Upper lobe of left lung (tissue), 6 donors: ENCODE measurements around the gene SMG7. TPM values are rescaled to one million over a fixed set of nuclear protein-coding genes. Genes with fewer than 3 reads are reported as not detected.

Source experiments
- ATAC-seq, 2 donors: fragments of 200-7000 bp; cut with Tn5 transposase; one replicate each; pipeline ENCODE4 v1.9.1; 2022; ENCODE audit warnings: mild to moderate bottlenecking in 2 of 2, moderate library complexity in 2 of 2; ENCODE audit not compliant: low FRiP score in 2 of 2
- DNase-seq, 2 donors: peaks; one replicate each; pipeline ENCODE4 v3.0.0-alpha.2; 2019 to 2020
- H3K27ac ChIP-seq, 4 donors: fragments of 200-600 bp; sonication (generic); one replicate each; pipeline ENCODE4 v1.5.1; 2016 to 2019
- H3K27me3 ChIP-seq, 4 donors: fragments of 200-600 bp; sonication (generic); one replicate each; pipeline ENCODE4 v1.5.1; 2017 to 2019
- H3K36me3 ChIP-seq, 4 donors: fragments of 200-600 bp; sonication (generic); one replicate each; pipeline ENCODE4 v1.5.1; 2016 to 2019
- H3K4me1 ChIP-seq, 4 donors: fragments of 200-600 bp; sonication (generic); one replicate each; pipeline ENCODE4 v1.5.1; 2018 to 2019
- H3K4me3 ChIP-seq, 4 donors: fragments of 200-600 bp; sonication (generic); one replicate each; pipeline ENCODE4 v1.5.1; 2017 to 2019; ENCODE audit warnings: mild to moderate bottlenecking in 2 of 4, moderate library complexity in 1 of 4
- H3K9me3 ChIP-seq, 4 donors: fragments of 200-600 bp; sonication (generic); one replicate each; pipeline ENCODE4 v1.5.1; 2018 to 2019
- CTCF ChIP-seq, 6 experiments: fragments of 450-650 bp in 4 of 6; fragments of 200-600 bp in 2 of 6; sonication (generic) in 2 of 6; IDR thresholded peaks; one replicate each; pipeline ENCODE4 v1.5.1; 2016 to 2019; ENCODE audit warnings: antibody characterized with exemption in 6 of 6
- EP300 ChIP-seq, 4 donors: sonication (generic); formaldehyde crosslinking; IDR thresholded peaks; one replicate each; pipeline ENCODE4 v1.5.1; 2017; ENCODE audit warnings: antibody characterized with exemption in 4 of 4, control low read depth in 2 of 4
- POLR2A ChIP-seq, 4 donors: fragments of 450-650 bp; IDR thresholded peaks; one replicate each; pipeline ENCODE4 v1.5.1; 2016 to 2017; ENCODE audit warnings: antibody characterized with exemption in 4 of 4, mild to moderate bottlenecking in 2 of 4
- POLR2AphosphoS5 ChIP-seq, 2 donors: sonication (generic); formaldehyde crosslinking; IDR thresholded peaks; one replicate each; pipeline ENCODE4 v1.5.1; 2017; ENCODE audit warnings: antibody characterized with exemption in 2 of 2
- WGBS, 2 donors: methylation state at CpG; one replicate each; pipeline ENCODE4 v1.1.5; 2017 to 2018; 5-methylcytosine and 5-hydroxymethylcytosine counted together
- total RNA-seq, 6 donors: library from RNA; depleted of rRNA in 4 of 6; stranded (reverse); fragments of >200 nt in 4 of 6; gene quantifications; one replicate each; pipeline versions ENCODE4 v1.1.0 to v1.2.1, GENCODE V29; 2016 to 2021
- donor health status: DM: no; HTN: no; CAD: no; lungs with moderate emphysema.
- donor health status: DM: no; HTN: yes; CAD: no; lungs with severe emphysema.

The SMG7 gene
- total RNA-seq, 6 donors from 2014 or later: 35.6 to 62.4 (median 50.5) TPM

- Histone ChIP-seq H3K4me1 (peaks cover 0 to 19% (median 16%) of the 10 kb centered on the region in 4 donors), H3K9me3 (no peaks in the 10 kb centered on the region), H3K4me3 (peak overlapping the region in 3 of 4 donors; percentile 28 to 44 (median 38)), H3K36me3 (no peaks in the 10 kb centered on the region), H3K27me3 (no peaks in the 10 kb centered on the region), H3K27ac (peak overlapping the region; percentile 77 to 88 (median 87))
- TF ChIP-seq POLR2A (IDR thresholded peaks at IDR 0.05) (peak in 1 of 4 donors; percentile 46), EP300 (IDR thresholded peaks at IDR 0.05) (no peak), CTCF (IDR thresholded peaks at IDR 0.05) (no peak), POLR2AphosphoS5 (IDR thresholded peaks at IDR 0.05) (no peak)
- DNase-seq (peak in 1 of 2 donors; percentile 48), ATAC-seq (peak in 1 of 2 donors; percentile 51)
Observed at GRCh38 chr1:183588827-183589226, 116.5 kb downstream of the SMG7 start.

GRCh38 chr1:183589384-183589783, 117.1 kb downstream of the SMG7 start:
- H3K36me3 ChIP-seq: no peaks in the 10 kb centered on the region
- ATAC-seq (no peak), DNase-seq (no peak)
- WGBS, 2 donors: 73 to 90% methylated on average over 5 of the region's 5 CpGs
- peaks cover 0 to 14% (median 13%) of the 10 kb centered on the region in 4 donors for H3K4me1 ChIP-seq
- peak overlapping the region; percentile 77 to 88 (median 87) for H3K27ac ChIP-seq
- H3K9me3 ChIP-seq: no peaks in the 10 kb centered on the region
- H3K27me3 ChIP-seq: no peaks in the 10 kb centered on the region
- TF ChIP-seq CTCF (IDR thresholded peaks at IDR 0.05) (no peak), POLR2A (IDR thresholded peaks at IDR 0.05) (no peak), POLR2AphosphoS5 (IDR thresholded peaks at IDR 0.05) (no peak), EP300 (IDR thresholded peaks at IDR 0.05) (no peak)
- peak overlapping the region in 3 of 4 donors; percentile 28 to 44 (median 38) for H3K4me3 ChIP-seq

- H3K27me3 ChIP-seq: no peaks in the 10 kb centered on the region
- ATAC-seq (peak; percentile 14 to 24), DNase-seq (no peak)
- TF ChIP-seq POLR2AphosphoS5 (IDR thresholded peaks at IDR 0.05) (no peak), EP300 (IDR thresholded peaks at IDR 0.05) (no peak), CTCF (IDR thresholded peaks at IDR 0.05) (no peak), POLR2A (IDR thresholded peaks at IDR 0.05) (no peak)
- no peaks in the 10 kb centered on the region for H3K9me3 ChIP-seq
- peak overlapping the region in 3 of 4 donors; percentile 28 to 44 (median 38) for H3K4me3 ChIP-seq
- no peaks in the 10 kb centered on the region for H3K36me3 ChIP-seq
- 78 to 85% methylated on average over 3 to 4 of the region's 4 CpGs for WGBS, 2 donors
- peak overlapping the region; percentile 77 to 88 (median 87) for H3K27ac ChIP-seq
- peaks cover 0 to 14% (median 9%) of the 10 kb centered on the region in 4 donors for H3K4me1 ChIP-seq
Observed at GRCh38 chr1:183589874-183590243, 117.6 kb downstream of the SMG7 start.

GRCh38 chr1:183590244-183591191, 118.2 kb downstream of the SMG7 start, which contains the start of gene NCF2:
Gene NCF2 (minus strand): TSS chr1:183590459. CDS start chr1:183590329, 130 bp downstream.
- Histone ChIP-seq H3K36me3 (no peaks in the 10 kb centered on the region), H3K27me3 (no peaks in the 10 kb centered on the region), H3K4me3 (peak within 1 kb of the TSS in 3 of 4 donors; percentile 28 to 44 (median 38)), H3K4me1 (peaks cover 0 to 10% (median 8%) of the 10 kb centered on the region in 4 donors), H3K9me3 (no peaks in the 10 kb centered on the region), H3K27ac (peak within 1 kb of the TSS; percentile 77 to 88 (median 87))
- DNase-seq (peak in 1 of 2 donors; percentile 72), ATAC-seq (peak; percentile 88 to 93)
- TF ChIP-seq POLR2AphosphoS5 (IDR thresholded peaks at IDR 0.05) (peak; percentile 40 to 73), POLR2A (IDR thresholded peaks at IDR 0.05) (peak in 1 of 4 donors; percentile 50), CTCF (IDR thresholded peaks at IDR 0.05) (no peak), EP300 (IDR thresholded peaks at IDR 0.05) (no peak)
- WGBS, 2 donors: 56 to 70% methylated on average over 5 to 6 of the region's 6 CpGs
